ENCODE results near the gene CDK2AP2.

- TF ChIP-seq CTCF (IDR thresholded peaks at IDR 0.05; ENCODE audit: insufficient read depth, low read length, poor library complexity, severe bottlenecking) (no peak), EZH2phosphoT487 (conservative IDR thresholded peaks at IDR 0.05; ENCODE audit: low read length) (no peak)
Measured at GRCh38 chr11:67483831-67484665, 23.9 kb downstream of the CDK2AP2 start.
